ENCODE data around the gene CGGBP1.

- TF ChIP-seq POLR2A (IDR thresholded peaks at IDR 0.05) (no peak), CTCF (IDR thresholded peaks at IDR 0.05) (no peak)
These were observed 56.4 kb downstream of the CGGBP1 start for GRCh38 chr3:88002448-88002847.

All from heart left ventricle (tissue), 13 donors.